SU-DHL-6 (cell line): Measurements from ENCODE around the gene SPATA33.
"Not testable (repeated sequence)": the region's sequence is repeated elsewhere in the genome, so short reads cannot be mapped to it uniquely, and the experiment has no call there.

Experiments
- H2AFZ ChIP-seq: fragments of 200-600 bp; sonication (generic); 2 replicates; pipeline ENCODE4 v1.6.1; 2014; ENCODE audit warnings: low read depth, mild to moderate bottlenecking, moderate library complexity, mixed read lengths, antibody characterized with exemption, low read length; ENCODE audit not compliant: severe bottlenecking
- H3F3A ChIP-seq: fragments of 200-600 bp; shearing (Covaris generic); 2 replicates; pipeline ENCODE4 v1.6.0; 2016; ENCODE audit warnings: antibody characterized with exemption, mild to moderate bottlenecking; ENCODE audit not compliant: insufficient read depth
- H3K27ac ChIP-seq: fragments of 200-600 bp; sonication (generic); 2 replicates; pipeline ENCODE4 v1.5.1; 2016; ENCODE audit warnings: low read depth, mild to moderate bottlenecking, low read length, moderate library complexity, mixed read lengths
- H3K27me3 ChIP-seq: fragments of 200-600 bp; sonication (generic), shearing (Covaris generic); 2 replicates; pipeline ENCODE4 v1.6.0; 2014; ENCODE audit warnings: mild to moderate bottlenecking, low read length
- H3K36me3 ChIP-seq: fragments of 200-600 bp; sonication (generic); 2 replicates; pipeline ENCODE4 v1.6.1; 2014; ENCODE audit warnings: mild to moderate bottlenecking, low read length, mixed read lengths
- H3K4me2 ChIP-seq: fragments of 300-600, 200-600 bp; shearing (Covaris generic), sonication (generic); 2 replicates; pipeline ENCODE4 v1.6.0; 2014; ENCODE audit warnings: low read length, low read depth, mild to moderate bottlenecking; ENCODE audit not compliant: poor library complexity, severe bottlenecking
- H3K4me3 ChIP-seq: fragments of 200-600 bp; sonication (generic); 2 replicates; pipeline ENCODE4 v1.5.1; 2014; ENCODE audit warnings: antibody characterized with exemption, low read length, mild to moderate bottlenecking, mixed read lengths; ENCODE audit not compliant: insufficient read depth, poor library complexity, severe bottlenecking
- H3K79me2 ChIP-seq: fragments of 200-600 bp; sonication (generic); 2 replicates; pipeline ENCODE4 v1.6.1; 2014; ENCODE audit warnings: mild to moderate bottlenecking, low read length, moderate library complexity; ENCODE audit not compliant: insufficient read depth
- H3K9ac ChIP-seq: fragments of 200-600 bp; sonication (generic); 2 replicates; pipeline ENCODE4 v1.7.0; 2014; ENCODE audit warnings: mild to moderate bottlenecking, low read length
- H3K9me2 ChIP-seq: fragments of 200-600 bp; sonication (generic); replicated peaks from 2 replicates; pipeline ENCODE4 v1.6.1; 2014; ENCODE audit warnings: low read length; ENCODE audit not compliant: insufficient read depth
- H3K9me3 ChIP-seq: fragments of 200-600 bp; sonication (generic); 2 replicates; pipeline ENCODE4 v1.6.1; 2014; ENCODE audit warnings: low read length, mixed read lengths; ENCODE audit not compliant: insufficient read depth
- H4K20me1 ChIP-seq: fragments of 200-600 bp; sonication (generic); 2 replicates; pipeline ENCODE4 v1.6.1; 2014; ENCODE audit warnings: low read depth, mild to moderate bottlenecking, antibody characterized with exemption, low read length, moderate library complexity, mixed read lengths
- EZH2phosphoT487 ChIP-seq: fragments of 200-600 bp; sonication (generic), shearing (Covaris generic); conservative IDR thresholded peaks from 2 replicates; pipeline ENCODE4 v1.6.1; 2018; ENCODE audit warnings: mild to moderate bottlenecking, antibody characterized with exemption, low read length, moderate library complexity, mixed read lengths
- TF ChIP-seq, protein P1 (sequence below): fragments of 200-600 bp; sonication (generic); IDR thresholded peaks from one replicate; pipeline ENCODE4 v1.5.1; 2017; ENCODE audit warnings: antibody characterized with exemption, mild to moderate bottlenecking, low read length, moderate library complexity; ENCODE audit not compliant: insufficient read depth, poor library complexity, severe bottlenecking

SPATA33 gene

GRCh38 chr16:89658221-89658879, 714 bp downstream of the SPATA33 start:
- Histone ChIP-seq H3K4me2 (peak overlapping the region; percentile 90), H3K36me3 (peaks cover 3% of the 10 kb centered on the region; the same call in 1 of the 2 replicates), H3K9ac (peak overlapping the region; percentile 96), H3K9me3 (no peaks in the 10 kb centered on the region), H4K20me1 (no peaks in the 10 kb centered on the region; the same call in 1 of the 2 replicates), H2AFZ (peak overlapping the region; percentile 96), H3K79me2 (peaks cover 61% of the 10 kb centered on the region), H3F3A (no peaks in the 10 kb centered on the region), H3K4me3 (peak overlapping the region; percentile 98), H3K27ac (peak overlapping the region; percentile 68), H3K9me2 (no peaks in the 10 kb centered on the region), H3K27me3 (no peaks in the 10 kb centered on the region)
- TF ChIP-seq, protein P1, sequence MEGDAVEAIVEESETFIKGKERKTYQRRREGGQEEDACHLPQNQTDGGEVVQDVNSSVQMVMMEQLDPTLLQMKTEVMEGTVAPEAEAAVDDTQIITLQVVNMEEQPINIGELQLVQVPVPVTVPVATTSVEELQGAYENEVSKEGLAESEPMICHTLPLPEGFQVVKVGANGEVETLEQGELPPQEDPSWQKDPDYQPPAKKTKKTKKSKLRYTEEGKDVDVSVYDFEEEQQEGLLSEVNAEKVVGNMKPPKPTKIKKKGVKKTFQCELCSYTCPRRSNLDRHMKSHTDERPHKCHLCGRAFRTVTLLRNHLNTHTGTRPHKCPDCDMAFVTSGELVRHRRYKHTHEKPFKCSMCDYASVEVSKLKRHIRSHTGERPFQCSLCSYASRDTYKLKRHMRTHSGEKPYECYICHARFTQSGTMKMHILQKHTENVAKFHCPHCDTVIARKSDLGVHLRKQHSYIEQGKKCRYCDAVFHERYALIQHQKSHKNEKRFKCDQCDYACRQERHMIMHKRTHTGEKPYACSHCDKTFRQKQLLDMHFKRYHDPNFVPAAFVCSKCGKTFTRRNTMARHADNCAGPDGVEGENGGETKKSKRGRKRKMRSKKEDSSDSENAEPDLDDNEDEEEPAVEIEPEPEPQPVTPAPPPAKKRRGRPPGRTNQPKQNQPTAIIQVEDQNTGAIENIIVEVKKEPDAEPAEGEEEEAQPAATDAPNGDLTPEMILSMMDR, result no peak
- no peak for TF ChIP-seq EZH2phosphoT487

DNA sequence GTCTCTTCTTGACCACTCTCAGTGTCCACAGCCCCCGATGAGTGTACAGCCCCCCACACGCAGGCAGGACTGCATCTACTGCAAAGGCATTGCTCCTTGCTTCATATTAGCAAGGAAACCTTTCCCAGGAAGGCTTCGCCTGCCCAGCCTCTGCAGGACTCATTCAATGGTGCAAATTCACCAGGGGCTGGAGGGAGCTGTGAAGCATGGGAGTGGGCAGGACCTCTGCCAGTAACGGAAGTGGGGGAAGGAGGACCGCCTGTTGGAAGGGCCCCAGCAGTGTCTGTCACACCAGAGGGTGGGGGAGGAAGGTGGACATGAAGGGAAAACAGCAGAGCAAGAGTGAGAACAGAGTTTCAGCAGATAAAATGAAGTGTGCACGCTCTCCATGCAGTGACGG, 2.5 kb downstream of the SPATA33 start:
- H3K9ac ChIP-seq, result no peak overlapping the region
- no peaks in the 10 kb centered on the region for H3K9me2 ChIP-seq
- H3K9me3 ChIP-seq, result no peaks in the 10 kb centered on the region
- H3K36me3 ChIP-seq, result peaks cover 5% of the 10 kb centered on the region; the same call in 1 of the 2 replicates
- no peaks in the 10 kb centered on the region for H3K27me3 ChIP-seq
- TF ChIP-seq, protein P1, result no peak
- no peak for TF ChIP-seq EZH2phosphoT487
- no peak overlapping the region for H2AFZ ChIP-seq
- peaks cover 47% of the 10 kb centered on the region for H3K79me2 ChIP-seq
- no peaks in the 10 kb centered on the region for H3F3A ChIP-seq
- no peak overlapping the region for H3K27ac ChIP-seq
- no peaks in the 10 kb centered on the region for H4K20me1 ChIP-seq
- no peak overlapping the region for H3K4me3 ChIP-seq
- no peak overlapping the region for H3K4me2 ChIP-seq

- Histone ChIP-seq H2AFZ (no peak overlapping the region), H3K27me3 (no peaks in the 10 kb centered on the region), H3K4me3 (no peak overlapping the region), H3K9ac (no peak overlapping the region), H3K27ac (no peak overlapping the region), H4K20me1 (no peaks in the 10 kb centered on the region), H3K36me3 (peaks cover 5% of the 10 kb centered on the region; the same call in 1 of the 2 replicates), H3K4me2 (no peak overlapping the region), H3F3A (no peaks in the 10 kb centered on the region), H3K9me2 (no peaks in the 10 kb centered on the region), H3K9me3 (peaks cover 2% of the 10 kb centered on the region; the same call in 1 of the 2 replicates), H3K79me2 (peaks cover 36% of the 10 kb centered on the region)
- TF ChIP-seq, protein P1, result no peak
- no peak for TF ChIP-seq EZH2phosphoT487
Measured at GRCh38 chr16:89661215-89661614, 3.6 kb downstream of the SPATA33 start.

DNA sequence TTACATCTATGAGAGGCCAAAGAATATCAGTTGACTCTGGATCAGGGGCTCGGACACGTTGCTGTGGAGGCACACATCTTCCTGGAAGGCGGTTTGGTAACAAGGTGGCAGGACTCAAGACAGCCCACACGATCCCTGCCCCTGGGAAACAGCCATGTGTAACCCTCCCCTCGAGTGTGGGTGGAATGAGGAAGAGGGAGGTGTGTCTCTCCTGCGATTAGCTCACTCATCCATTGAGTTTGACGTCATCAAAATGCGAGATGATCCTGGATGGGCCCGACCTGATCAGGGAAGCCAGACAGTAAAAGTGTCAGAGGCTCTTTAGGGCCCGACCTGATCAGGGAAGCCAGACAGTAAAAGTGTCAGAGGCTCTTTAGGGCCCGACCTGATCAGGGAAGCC, 6.6 kb downstream of the SPATA33 start:
- H3K79me2 ChIP-seq, result peaks cover 11% of the 10 kb centered on the region
- not testable (repeated sequence) for H3K9me2 ChIP-seq, H3K36me3 ChIP-seq, H3K9ac ChIP-seq, H3K9me3 ChIP-seq, H3K27me3 ChIP-seq, H4K20me1 ChIP-seq, H3F3A ChIP-seq, H2AFZ ChIP-seq, H3K27ac ChIP-seq, H3K4me3 ChIP-seq, H3K4me2 ChIP-seq

- H3K27me3 ChIP-seq, H3K4me2 ChIP-seq, H3K4me3 ChIP-seq, H3K27ac ChIP-seq, H3K79me2 ChIP-seq, H3K36me3 ChIP-seq, H3F3A ChIP-seq, H3K9ac ChIP-seq, H4K20me1 ChIP-seq, H3K9me3 ChIP-seq, H3K9me2 ChIP-seq, H2AFZ ChIP-seq: not testable (repeated sequence)
Measured at GRCh38 chr16:89667000-89667399, 9.4 kb downstream of the SPATA33 start.
